Pericardium fibroblast (primary cell): Measurements from ENCODE around the gene SMAD9. TPM values are rescaled to one million over a fixed set of nuclear protein-coding genes. Genes with fewer than 3 reads are reported as not detected.

Experiments used
- total RNA-seq: library from RNA; depleted of rRNA; stranded (reverse); fragments of >200 nt; gene quantifications from 2 replicates; pipeline ENCODE4 v1.2.3, GENCODE V29; 2015

The SMAD9 gene
- 6.2 and 7.8 TPM in 2 replicates for total RNA-seq

GRCh38 chr13:36919833-36920615 is at the start of gene SMAD9:
Gene SMAD9, minus strand, starts transcription at chr13:36920238. Its CDS starts 40,549 bp downstream, at chr13:36879689.

DNA sequence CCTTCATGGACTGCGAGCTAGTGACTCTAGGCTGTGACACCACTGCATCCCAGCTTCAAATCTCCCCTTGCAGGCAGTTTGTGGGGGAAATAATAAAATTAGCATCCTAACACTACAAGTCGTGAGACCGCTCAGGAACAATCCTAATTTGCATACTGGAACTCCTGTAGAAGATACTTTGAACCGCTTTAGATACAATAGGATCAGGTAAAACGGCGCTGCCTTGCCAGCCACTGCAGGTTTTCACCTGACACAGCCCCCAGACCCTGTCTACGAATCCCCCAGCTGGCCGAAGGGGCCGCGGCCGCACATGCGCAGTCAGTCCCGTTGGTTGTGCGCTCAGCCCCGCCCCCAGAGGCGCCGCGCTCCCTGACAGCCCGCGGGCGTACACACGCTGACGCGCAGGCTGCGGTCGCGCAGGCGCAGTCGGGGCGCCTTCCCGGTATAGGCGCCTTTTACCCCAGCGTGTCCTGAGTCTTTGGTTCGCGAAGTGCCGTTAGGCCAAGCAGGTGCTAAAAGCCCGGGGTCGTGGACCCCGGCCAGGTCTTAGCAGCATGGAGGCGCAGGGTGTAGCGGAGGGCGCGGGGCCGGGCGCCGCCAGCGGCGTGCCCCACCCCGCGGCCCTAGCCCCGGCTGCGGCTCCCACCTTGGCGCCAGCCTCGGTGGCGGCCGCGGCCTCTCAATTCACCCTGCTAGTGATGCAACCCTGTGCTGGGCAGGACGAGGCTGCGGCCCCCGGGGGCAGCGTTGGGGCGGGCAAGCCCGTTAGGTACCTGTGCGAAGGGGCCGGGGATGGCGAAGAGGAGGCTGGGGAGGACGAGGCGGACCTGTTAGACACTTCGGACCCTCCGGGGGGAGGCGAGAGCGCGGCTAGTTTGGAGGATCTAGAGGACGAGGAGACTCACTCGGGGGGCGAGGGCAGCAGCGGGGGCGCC is 101.0 kb downstream of the SMAD9 start, which contains the start of gene RFXAP:
Gene RFXAP (plus strand): TSS at position 419 of the 935 bp plus-strand sequence. CDS start 136 bp downstream, at position 555.

Other genes starting within 250 kb of the SMAD9 start
- not detected in 2 replicates for gene SERTM1, start 246.2 kb downstream of the SMAD9 start, total RNA-seq
- 1.4 and 3.8 TPM in 2 replicates for gene RFXAP, start 101.0 kb downstream of the SMAD9 start, total RNA-seq
- gene ALG5, start 79.1 kb upstream of the SMAD9 start, total RNA-seq, result 38.1 and 47.5 TPM in 2 replicates
- gene EXOSC8, start 80.5 kb upstream of the SMAD9 start, total RNA-seq, result 10.9 and 24.4 TPM in 2 replicates
- gene SUPT20H, start 139.4 kb upstream of the SMAD9 start, total RNA-seq, result 24.0 and 26.6 TPM in 2 replicates
- not detected in 2 replicates for gene CSNK1A1L, start 185.4 kb upstream of the SMAD9 start, total RNA-seq